T-helper 2 cell treated with Interferon-gamma antibody and Interleukin-4, amounts not matched to agents 5 μg/mL and 100 μg/mL, for 36 hours (primary cell): Measurements from ENCODE around the gene PTH1R.
A peak's percentile ranks its signal among the peaks of the same experiment; 100 is the strongest.

Experiments
- DNase-seq: peaks from one replicate; pipeline ENCODE4 v3.0.0; 2021; ENCODE audit warnings: low spot score
- H3K27ac Mint-ChIP-seq: one replicate; pipeline ENCODE4 v1.8.0; 2021; ENCODE audit warnings: mild to moderate bottlenecking, mixed read lengths
- H3K27me3 Mint-ChIP-seq: one replicate; pipeline ENCODE4 v1.8.0; 2021; ENCODE audit warnings: low read depth, mixed read lengths
- H3K36me3 Mint-ChIP-seq: one replicate; pipeline ENCODE4 v1.8.0; 2021; ENCODE audit warnings: low read depth, mixed read lengths
- H3K4me1 Mint-ChIP-seq: one replicate; pipeline ENCODE4 v1.8.0; 2021; ENCODE audit warnings: low read depth, mixed read lengths
- H3K4me3 Mint-ChIP-seq: one replicate; pipeline ENCODE4 v1.8.0; 2022; ENCODE audit warnings: mild to moderate bottlenecking, moderate library complexity, mixed read lengths
- H3K9me3 Mint-ChIP-seq: one replicate; pipeline ENCODE4 v1.8.0; 2021; ENCODE audit warnings: mixed read lengths

Gene PTH1R

GRCh38 chr3:46930945-46931403, 53.5 kb downstream of the PTH1R start:
- H3K36me3 Mint-ChIP-seq = peaks cover 46% of the 10 kb centered on the region
- peak overlapping the region; percentile 3 for H3K4me3 Mint-ChIP-seq
- DNase-seq = no peak
- H3K27ac Mint-ChIP-seq = peak overlapping the region; percentile 72
- H3K4me1 Mint-ChIP-seq = peaks cover 57% of the 10 kb centered on the region
- no peaks in the 10 kb centered on the region for H3K27me3 Mint-ChIP-seq
- H3K9me3 Mint-ChIP-seq = peaks cover 13% of the 10 kb centered on the region

DNA sequence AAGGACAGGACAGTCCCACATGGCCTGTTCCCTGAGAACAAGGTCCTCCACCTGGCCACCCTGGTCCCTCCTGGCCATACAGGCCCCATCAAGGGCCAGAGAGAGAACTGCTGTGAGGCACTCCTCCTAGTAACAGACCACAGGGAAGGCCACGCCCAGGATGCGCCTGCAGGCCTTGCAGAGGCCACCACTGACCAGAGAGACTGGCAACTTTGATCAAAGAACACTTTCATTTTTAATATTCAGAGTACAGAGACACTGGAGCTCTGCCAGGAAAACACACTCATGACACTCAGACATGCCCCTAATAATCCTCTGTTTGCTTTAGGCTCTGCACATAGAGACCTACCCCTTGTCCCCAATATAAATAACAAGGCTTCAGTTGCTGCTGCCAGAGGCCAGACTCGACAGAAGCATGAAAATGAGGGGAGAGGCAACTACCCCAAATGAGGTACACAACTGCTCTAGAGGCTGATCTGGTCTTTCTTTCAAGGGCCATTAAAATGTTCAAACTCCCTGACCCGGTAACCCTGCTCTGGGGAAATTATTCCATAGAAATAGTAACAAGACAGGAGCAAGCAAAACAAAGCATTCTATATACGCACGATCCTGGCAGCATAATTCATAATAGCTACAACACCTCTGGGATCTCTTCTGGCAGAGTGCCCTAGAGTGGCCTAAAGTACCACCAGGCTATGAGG, 54.3 kb downstream of the PTH1R start:
- Mint-ChIP-seq H3K27ac (peak overlapping the region; percentile 72), H3K4me3 (peak overlapping the region; percentile 62)

GRCh38 chr3:46932455-46933225, 55.1 kb downstream of the PTH1R start:
- Mint-ChIP-seq H3K9me3 (peaks cover 13% of the 10 kb centered on the region), H3K4me1 (peaks cover 49% of the 10 kb centered on the region), H3K4me3 (peak overlapping the region; percentile 62), H3K27ac (peak overlapping the region; percentile 72), H3K27me3 (no peaks in the 10 kb centered on the region), H3K36me3 (peaks cover 45% of the 10 kb centered on the region)
- no peak for DNase-seq

More for the DNA sequence above, 54.3 kb downstream of the PTH1R start:
- H3K36me3 Mint-ChIP-seq = peaks cover 50% of the 10 kb centered on the region
- H3K9me3 Mint-ChIP-seq = peaks cover 13% of the 10 kb centered on the region
- no peaks in the 10 kb centered on the region for H3K27me3 Mint-ChIP-seq
- DNase-seq = no peak
- H3K4me1 Mint-ChIP-seq = peaks cover 57% of the 10 kb centered on the region

- DNase-seq = no peak
- H3K27me3 Mint-ChIP-seq = no peaks in the 10 kb centered on the region
- no peak overlapping the region for H3K27ac Mint-ChIP-seq
- H3K9me3 Mint-ChIP-seq = peaks cover 12% of the 10 kb centered on the region
- H3K4me3 Mint-ChIP-seq = no peak overlapping the region
- peaks cover 44% of the 10 kb centered on the region for H3K4me1 Mint-ChIP-seq
- H3K36me3 Mint-ChIP-seq = peaks cover 50% of the 10 kb centered on the region
Measured at GRCh38 chr3:46933261-46933660, 55.7 kb downstream of the PTH1R start.

DNA sequence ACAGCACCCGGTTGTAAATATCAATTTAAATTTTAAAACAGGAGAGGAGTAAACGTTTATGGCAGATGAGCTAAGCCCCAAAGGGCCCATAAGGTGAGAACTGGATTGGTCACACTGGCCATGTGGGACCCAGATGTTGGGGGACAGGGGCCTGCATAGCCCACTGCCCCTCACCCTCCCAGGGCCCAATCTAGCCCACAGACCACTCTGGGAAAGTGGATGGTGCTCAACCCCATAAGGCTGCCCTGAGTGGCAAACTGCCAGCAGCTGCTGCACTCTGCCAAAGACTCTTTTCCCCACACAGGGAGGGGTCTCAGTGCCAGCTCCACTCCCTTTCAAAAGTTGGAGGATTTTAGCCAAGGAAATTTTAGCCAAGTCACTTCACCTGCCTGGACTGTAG, 56.6 kb downstream of the PTH1R start:
- H3K9me3 Mint-ChIP-seq = peaks cover 4% of the 10 kb centered on the region
- H3K27me3 Mint-ChIP-seq = no peaks in the 10 kb centered on the region
- no peak overlapping the region for H3K27ac Mint-ChIP-seq
- H3K4me3 Mint-ChIP-seq = no peak overlapping the region
- H3K4me1 Mint-ChIP-seq = peaks cover 42% of the 10 kb centered on the region
- H3K36me3 Mint-ChIP-seq = peaks cover 46% of the 10 kb centered on the region
- no peak for DNase-seq

DNA sequence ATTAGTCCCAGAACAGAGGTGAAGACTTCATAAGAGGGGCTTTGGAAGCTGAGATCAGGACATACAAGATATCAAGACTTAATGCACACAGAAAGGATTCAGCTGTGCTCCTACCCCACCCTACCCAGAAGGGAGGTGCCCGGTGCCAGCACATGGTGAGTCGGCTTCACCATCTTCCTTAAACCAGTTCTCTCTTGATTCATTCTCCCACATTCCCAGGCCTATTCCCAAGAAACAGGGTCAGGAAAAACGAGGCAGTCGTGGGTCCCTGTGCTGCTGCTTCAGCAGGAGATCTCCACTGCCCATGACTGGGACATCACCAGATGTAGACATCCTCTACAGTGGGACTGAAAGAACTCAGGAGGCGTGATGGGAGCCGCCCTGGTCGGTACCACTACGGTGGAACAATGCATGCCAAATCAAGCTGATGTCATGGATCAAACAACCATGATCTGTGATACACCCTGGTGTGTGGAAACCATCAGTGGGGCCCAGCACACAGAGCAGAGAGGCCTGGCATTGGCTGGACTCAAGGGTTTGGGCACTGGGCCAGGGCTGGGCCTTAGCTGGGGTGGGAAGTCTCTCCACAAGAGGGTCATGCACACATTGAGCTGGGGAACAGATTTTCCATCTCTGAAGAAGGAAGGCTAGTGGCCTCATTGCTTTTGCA, 57.1 kb downstream of the PTH1R start:
- DNase-seq = no peak
- Mint-ChIP-seq H3K4me1 (peaks cover 42% of the 10 kb centered on the region), H3K27me3 (no peaks in the 10 kb centered on the region), H3K36me3 (peaks cover 45% of the 10 kb centered on the region), H3K27ac (peak overlapping the region; percentile 15), H3K4me3 (no peak overlapping the region), H3K9me3 (no peaks in the 10 kb centered on the region)

- no peak for DNase-seq
- peaks cover 46% of the 10 kb centered on the region for H3K4me1 Mint-ChIP-seq
Measured at GRCh38 chr3:46935168-46935858, 57.8 kb downstream of the PTH1R start.

GRCh38 chr3:46935989-46936558, 58.6 kb downstream of the PTH1R start:
- Mint-ChIP-seq H3K36me3 (peaks cover 46% of the 10 kb centered on the region), H3K4me1 (peaks cover 43% of the 10 kb centered on the region), H3K9me3 (no peaks in the 10 kb centered on the region), H3K4me3 (no peak overlapping the region), H3K27me3 (no peaks in the 10 kb centered on the region), H3K27ac (no peak overlapping the region)
- DNase-seq = no peak

More at GRCh38 chr3:46935168-46935858, 57.8 kb downstream of the PTH1R start:
- peak overlapping the region; percentile 26 for H3K27ac Mint-ChIP-seq
- H3K9me3 Mint-ChIP-seq = no peaks in the 10 kb centered on the region
- H3K4me3 Mint-ChIP-seq = no peak overlapping the region
- no peaks in the 10 kb centered on the region for H3K27me3 Mint-ChIP-seq
- H3K36me3 Mint-ChIP-seq = peaks cover 47% of the 10 kb centered on the region

DNA sequence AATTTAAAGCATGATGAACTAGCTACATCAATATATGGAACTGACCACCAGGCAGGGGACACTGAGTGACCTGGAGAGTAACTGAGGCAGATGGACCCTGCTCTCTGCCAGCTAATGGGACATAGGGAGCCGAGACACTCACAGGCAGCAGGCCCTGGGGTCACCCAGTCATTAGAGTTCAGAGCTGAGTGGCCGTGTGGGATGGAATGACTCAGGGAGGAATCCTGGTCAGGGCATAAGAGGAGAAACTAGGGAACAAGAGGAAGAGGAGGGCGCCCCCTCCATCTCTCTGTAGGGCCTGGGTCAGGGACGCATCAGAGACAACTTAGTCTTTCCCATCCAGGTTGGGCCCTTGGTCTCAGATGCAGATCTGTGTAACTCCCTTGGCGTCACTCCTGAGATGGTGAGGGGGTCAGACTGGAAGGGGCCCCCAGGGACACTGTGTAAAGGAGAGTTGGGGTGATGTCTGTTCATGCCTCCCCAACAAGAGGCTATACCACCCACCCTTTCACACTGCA, 59.3 kb downstream of the PTH1R start:
- no peak for DNase-seq
- Mint-ChIP-seq H3K4me1 (peaks cover 36% of the 10 kb centered on the region), H3K4me3 (no peak overlapping the region), H3K27ac (no peak overlapping the region), H3K9me3 (no peaks in the 10 kb centered on the region), H3K27me3 (no peaks in the 10 kb centered on the region), H3K36me3 (peaks cover 40% of the 10 kb centered on the region)

GRCh38 chr3:46938118-46938517, 60.6 kb downstream of the PTH1R start:
- Mint-ChIP-seq H3K36me3 (peaks cover 37% of the 10 kb centered on the region), H3K9me3 (no peaks in the 10 kb centered on the region), H3K27me3 (no peaks in the 10 kb centered on the region), H3K27ac (no peak overlapping the region), H3K4me1 (peaks cover 33% of the 10 kb centered on the region), H3K4me3 (no peak overlapping the region)
- no peak for DNase-seq

GRCh38 chr3:46939578-46940445, 62.3 kb downstream of the PTH1R start:
- Mint-ChIP-seq H3K9me3 (no peaks in the 10 kb centered on the region), H3K4me1 (peaks cover 40% of the 10 kb centered on the region), H3K27ac (peak overlapping the region; percentile 72), H3K36me3 (peaks cover 37% of the 10 kb centered on the region), H3K27me3 (no peaks in the 10 kb centered on the region), H3K4me3 (no peak overlapping the region)
- DNase-seq = no peak

- Mint-ChIP-seq H3K27ac (no peak overlapping the region), H3K4me1 (peaks cover 52% of the 10 kb centered on the region)
Measured at GRCh38 chr3:46942076-46942475, 64.6 kb downstream of the PTH1R start.

More at GRCh38 chr3:46942076-46942475, 64.6 kb downstream of the PTH1R start:
- H3K36me3 Mint-ChIP-seq = peaks cover 39% of the 10 kb centered on the region
- DNase-seq = no peak
- no peaks in the 10 kb centered on the region for H3K9me3 Mint-ChIP-seq
- H3K27me3 Mint-ChIP-seq = no peaks in the 10 kb centered on the region
- no peak overlapping the region for H3K4me3 Mint-ChIP-seq
